Fibroblast of lung (primary cell): ENCODE measurements around the gene ART1. TPM values are rescaled to one million over a fixed set of nuclear protein-coding genes. Genes with fewer than 3 reads are reported as not detected.

Experiments used
- DNase-seq, 2 donors: peaks; one replicate each; pipeline versions ENCODE4 v3.0.0 to v3.0.0-alpha.2; 2010; ENCODE audit warnings: low read depth in 2 of 2
- H2AFZ ChIP-seq: 2 replicates; pipeline ENCODE4 v1.5.1; 2012; ENCODE audit warnings: low read length, control low read depth, inconsistent platforms
- H3K27ac ChIP-seq: 2 replicates; pipeline ENCODE4 v1.5.1; 2011; ENCODE audit warnings: low read length, control low read depth; ENCODE audit not compliant: insufficient read depth
- H3K27me3 ChIP-seq: 2 replicates; pipeline ENCODE4 v1.5.1; 2011; ENCODE audit warnings: mild to moderate bottlenecking, low read length; ENCODE audit not compliant: control insufficient read depth, insufficient read depth
- H3K36me3 ChIP-seq: 2 replicates; pipeline ENCODE4 v1.5.1; 2011; ENCODE audit warnings: low read length; ENCODE audit not compliant: control insufficient read depth, insufficient read depth
- H3K4me1 ChIP-seq: 2 replicates; pipeline ENCODE4 v1.5.1; 2011; ENCODE audit warnings: low read length; ENCODE audit not compliant: control insufficient read depth, insufficient read depth; ENCODE audit errors: extremely low read depth
- H3K4me2 ChIP-seq: 2 replicates; pipeline ENCODE4 v1.5.1; 2011; ENCODE audit warnings: low read length, control low read depth; ENCODE audit not compliant: insufficient read depth; ENCODE audit errors: extremely low read depth
- H3K4me3 ChIP-seq, 4 experiments: fragments of 200-600 bp in 1 of 4; sonication (generic) in 1 of 4; replicated peaks in 1 of 4; 2 replicates each; pipeline ENCODE4 v1.5.1; 2011 to 2016; ENCODE audit warnings: low read length in 4 of 4, low read depth in 3 of 4, mild to moderate bottlenecking in 3 of 4, control low read depth in 2 of 4, inconsistent platforms in 1 of 4, mixed read lengths in 1 of 4; ENCODE audit not compliant: insufficient read depth in 1 of 4; ENCODE audit errors: control extremely low read depth in 1 of 4
- H3K79me2 ChIP-seq: 2 replicates; pipeline ENCODE4 v1.5.1; 2012; ENCODE audit warnings: mild to moderate bottlenecking, low read length, inconsistent platforms; ENCODE audit not compliant: control insufficient read depth, insufficient read depth
- H3K9ac ChIP-seq: 2 replicates; pipeline ENCODE4 v1.5.1; 2011; ENCODE audit warnings: mild to moderate bottlenecking, low read length, control low read depth; ENCODE audit not compliant: insufficient read depth
- H3K9me3 ChIP-seq: 2 replicates; pipeline ENCODE4 v1.5.1; 2012; ENCODE audit warnings: low read depth, low read length; ENCODE audit not compliant: control insufficient read depth, insufficient read depth
- H4K20me1 ChIP-seq: 2 replicates; pipeline ENCODE4 v1.5.1; 2011; ENCODE audit warnings: low read length; ENCODE audit not compliant: control insufficient read depth, insufficient read depth; ENCODE audit errors: extremely low read depth
- CTCF ChIP-seq, 2 donors: IDR thresholded peaks in 1 of 2; conservative IDR thresholded peaks in 1 of 2; 1 replicate in 1 of 2; 2 replicates in 1 of 2; pipeline ENCODE4 v1.5.1; 2011 to 2012; ENCODE audit warnings: low read length in 2 of 2, control low read depth in 1 of 2, inconsistent platforms in 1 of 2, low read depth in 1 of 2, mild to moderate bottlenecking in 1 of 2
- EZH2 ChIP-seq: IDR thresholded peaks from 2 replicates; pipeline ENCODE4 v1.5.1; 2012; ENCODE audit warnings: low read length, control low read depth, mild to moderate bottlenecking; ENCODE audit errors: missing control alignments
- polyA plus RNA-seq, 2 donors: library from polyadenylated mRNA; depleted of rRNA in 1 of 2; stranded (reverse) in 1 of 2; unstranded in 1 of 2; fragments of >200 nt; gene quantifications; 2 replicates each; pipeline ENCODE4 v1.2.1, GENCODE V29; 2011 to 2012; ENCODE audit warnings: missing spikeins in 1 of 2
- total RNA-seq: library from RNA; depleted of rRNA; stranded (reverse); fragments of >200 nt; gene quantifications from 2 replicates; pipeline ENCODE4 v1.2.1, GENCODE V29; 2014

The ART1 gene
- total and polyA plus RNA-seq, 2 donors (not counting 1 experiment from before 2014, with no cell fraction given), result not detected

- TF ChIP-seq CTCF (conservative IDR thresholded peaks at IDR 0.05 in 1 of 2, IDR thresholded peaks at IDR 0.05 in 1 of 2; ENCODE audit: low read depth in 1 of 2, low read length in 2 of 2), result no peak
- TF ChIP-seq EZH2, result no peak
- Histone ChIP-seq H3K9ac (no peak overlapping the region), H2AFZ (no peak overlapping the region), H3K4me1 (no peaks in the 10 kb centered on the region), H4K20me1 (no peaks in the 10 kb centered on the region), H3K27me3 (peaks cover 2% of the 10 kb centered on the region), H3K27ac (no peak overlapping the region), H3K36me3 (no peaks in the 10 kb centered on the region), H3K4me2 (no peak overlapping the region), H3K79me2 (no peaks in the 10 kb centered on the region), H3K9me3 (no peaks in the 10 kb centered on the region), H3K4me3 (no peak overlapping the region)
- no peak for DNase-seq
Measured at GRCh38 chr11:3605283-3605662, 39.7 kb upstream of the ART1 start.

DNA sequence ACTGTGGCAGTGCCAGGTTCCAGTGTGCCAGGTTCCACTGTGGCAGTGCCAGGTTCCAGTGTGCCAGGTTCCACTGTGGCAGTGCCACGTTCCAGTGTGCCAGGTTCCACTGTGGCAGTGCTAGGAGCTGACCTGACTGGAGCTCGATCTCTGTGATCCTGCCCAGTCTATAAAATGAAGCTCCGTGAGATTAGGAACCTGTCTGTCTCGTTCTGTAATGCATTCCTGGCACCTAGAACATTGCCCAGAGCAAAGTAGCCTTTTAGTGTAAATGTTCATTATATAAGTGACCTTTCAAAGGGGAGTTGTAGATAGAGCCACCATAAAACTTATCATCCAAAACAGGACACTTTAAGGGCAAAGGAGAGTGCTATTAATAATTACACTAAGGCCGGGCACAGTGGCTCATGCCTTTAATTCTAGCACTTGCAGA, 39.1 kb upstream of the ART1 start:
- Histone ChIP-seq H3K4me2 (no peak overlapping the region), H3K9ac (no peak overlapping the region), H3K27me3 (peaks cover 2% of the 10 kb centered on the region), H3K27ac (no peak overlapping the region), H3K9me3 (no peaks in the 10 kb centered on the region), H3K4me1 (no peaks in the 10 kb centered on the region), H3K36me3 (no peaks in the 10 kb centered on the region), H4K20me1 (no peaks in the 10 kb centered on the region), H3K79me2 (no peaks in the 10 kb centered on the region), H2AFZ (no peak overlapping the region), H3K4me3 (no peak overlapping the region)
- no peak for DNase-seq
- TF ChIP-seq EZH2, result no peak
- no peak for TF ChIP-seq CTCF (conservative IDR thresholded peaks at IDR 0.05 in 1 of 2, IDR thresholded peaks at IDR 0.05 in 1 of 2; ENCODE audit: low read depth in 1 of 2, low read length in 2 of 2)

- no peaks in the 10 kb centered on the region for H3K27me3 ChIP-seq
- TF ChIP-seq CTCF (conservative IDR thresholded peaks at IDR 0.05 in 1 of 2, IDR thresholded peaks at IDR 0.05 in 1 of 2; ENCODE audit: low read depth in 1 of 2, low read length in 2 of 2), result peak; percentile 88 to 90
- no peak for TF ChIP-seq EZH2
- no peaks in the 10 kb centered on the region for H3K4me1 ChIP-seq
- no peak overlapping the region for H2AFZ ChIP-seq
- no peaks in the 10 kb centered on the region for H4K20me1 ChIP-seq
- no peak overlapping the region for H3K9ac ChIP-seq
- no peak overlapping the region for H3K4me2 ChIP-seq
- no peaks in the 10 kb centered on the region for H3K79me2 ChIP-seq
- H3K27ac ChIP-seq, result no peak overlapping the region
- no peaks in the 10 kb centered on the region for H3K36me3 ChIP-seq
- peak in 1 of 2 donors; percentile 56 for DNase-seq
- H3K4me3 ChIP-seq, result no peak overlapping the region
- H3K9me3 ChIP-seq, result no peaks in the 10 kb centered on the region
Measured at GRCh38 chr11:3609416-3610265, 35.3 kb upstream of the ART1 start.
